ENCODE measurements around the gene UBL4A.

UBL4A gene

GRCh38 chrX:154436983-154437752, 49.2 kb downstream of the UBL4A start, which contains the start of gene GDI1:
TSS of gene GDI1 (plus strand) at chrX:154437154. CDS start at chrX:154437255, 101 bp downstream.
- DNase-seq, result peak; percentile 43

- peak; percentile 47 for DNase-seq
These were observed 49.9 kb downstream of the UBL4A start for GRCh38 chrX:154436374-154436982.

GRCh38 chrX:154435171-154435733, 51.2 kb downstream of the UBL4A start:
- DNase-seq, result no peak

GRCh38 chrX:154434394-154435168, 51.8 kb downstream of the UBL4A start:
- no peak for DNase-seq

All from stimulated activated naive CD4-positive, alpha-beta T cell treated with Interleukin-2 at 50 U/mL for 16 hours (primary cell).